HG03108 (cell line): ENCODE data around the gene KIF1B.
"Not testable (repeated sequence)": the region's sequence is repeated elsewhere in the genome, so short reads cannot be mapped to it uniquely, and the experiment has no call there.

Experiments used
- ATAC-seq: cut with Tn5 transposase; IDR thresholded peaks from one replicate; pipeline ENCODE4 v1.9.1; 2021; ENCODE audit warnings: moderate library complexity; ENCODE audit not compliant: unreplicated experiment

The KIF1B gene

GRCh38 chr1:10236405-10237156 is 26.2 kb downstream of the KIF1B start:
- ATAC-seq = no peak

GRCh38 chr1:10237157-10237539 is 26.8 kb downstream of the KIF1B start:
- ATAC-seq = no peak

DNA sequence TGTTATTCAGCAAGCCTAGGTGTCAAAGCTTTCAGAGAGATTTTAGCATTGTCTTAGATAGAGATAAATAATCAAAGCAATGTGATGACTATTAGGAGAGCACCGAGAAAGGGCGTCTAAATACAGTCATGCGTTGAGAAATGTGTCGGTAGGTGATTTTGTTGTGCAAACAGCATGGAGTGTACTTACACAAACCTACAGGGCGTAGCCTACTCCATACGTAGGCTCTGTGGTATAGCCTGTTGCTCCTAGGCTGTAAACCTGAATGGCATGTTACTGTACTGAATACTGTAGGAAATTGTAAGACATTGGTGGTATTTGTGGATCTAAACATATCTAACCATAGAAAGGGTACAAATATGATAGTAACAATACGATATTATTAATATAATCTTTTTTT is 31.8 kb downstream of the KIF1B start:
- no peak for ATAC-seq

DNA sequence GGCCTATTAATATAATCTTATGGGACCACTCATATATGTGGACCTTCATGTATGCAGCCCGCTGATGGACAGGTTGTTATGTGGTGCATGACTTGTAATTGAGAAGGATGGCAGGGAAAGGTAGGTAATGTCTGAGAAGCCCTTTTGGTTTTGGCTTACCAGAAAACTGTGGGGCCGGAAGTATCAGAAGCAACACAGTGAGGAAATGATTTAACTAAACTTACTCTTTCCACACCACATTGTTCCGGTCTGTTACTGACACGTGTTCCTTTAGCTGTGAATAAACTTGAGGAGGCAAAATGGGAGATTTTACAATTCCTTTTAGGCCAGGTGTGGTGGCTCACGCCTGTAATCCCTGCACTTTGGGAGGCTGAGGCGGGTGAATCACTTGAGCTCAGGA is 32.4 kb downstream of the KIF1B start:
- no peak for ATAC-seq

GRCh38 chr1:10245674-10246073 is 35.3 kb downstream of the KIF1B start:
- no peak for ATAC-seq

DNA sequence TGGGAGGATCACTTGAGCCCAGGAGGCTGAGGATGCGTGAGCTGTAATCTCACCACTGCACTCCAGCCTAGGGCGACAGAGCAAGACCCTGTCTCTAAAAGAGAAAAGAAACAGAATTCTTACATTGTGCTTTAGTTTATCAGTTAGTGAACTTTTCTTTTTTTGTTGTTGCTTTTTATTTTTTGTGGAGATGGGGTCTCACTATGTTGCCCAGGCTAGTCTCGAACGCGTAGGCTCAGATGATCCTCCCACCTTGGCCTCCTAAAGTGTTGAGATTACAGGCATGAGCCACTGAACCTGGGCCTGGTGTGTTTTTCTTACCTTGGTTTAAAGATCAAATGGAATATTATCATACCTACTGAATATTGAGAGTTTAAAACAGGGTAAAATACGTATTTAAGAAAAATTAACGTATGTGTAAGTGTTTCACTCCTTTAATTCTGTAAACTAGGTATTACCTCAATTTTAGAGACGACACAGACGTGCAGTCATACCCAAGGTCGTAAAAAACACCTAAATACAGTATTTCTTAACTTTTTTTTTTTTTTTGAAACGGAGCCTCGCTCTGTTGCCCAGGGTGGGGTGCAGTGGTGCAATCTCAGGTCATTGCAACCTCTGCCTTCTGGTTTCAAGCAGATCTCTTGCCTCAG is 39.6 kb downstream of the KIF1B start:
- ATAC-seq = no peak

DNA sequence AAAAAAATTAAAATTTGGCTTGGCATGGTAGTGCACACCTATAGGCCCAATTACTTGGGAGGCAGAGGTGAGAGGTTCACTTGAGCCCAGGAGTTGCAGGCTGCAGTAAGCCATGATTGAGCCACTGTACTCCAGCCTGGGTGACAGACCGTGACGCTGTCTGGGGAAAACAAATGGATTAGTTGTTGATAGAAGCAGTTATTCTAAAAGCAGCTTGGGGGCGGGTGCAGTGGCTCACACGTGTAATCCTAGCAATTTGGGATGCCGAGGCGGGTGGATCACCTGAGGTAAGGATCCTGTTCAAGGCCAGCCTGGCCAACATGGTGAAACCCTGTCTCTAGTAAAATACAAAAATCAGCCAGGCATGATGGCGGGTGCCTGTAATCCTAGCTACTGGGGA is 40.3 kb downstream of the KIF1B start:
- no peak for ATAC-seq

DNA sequence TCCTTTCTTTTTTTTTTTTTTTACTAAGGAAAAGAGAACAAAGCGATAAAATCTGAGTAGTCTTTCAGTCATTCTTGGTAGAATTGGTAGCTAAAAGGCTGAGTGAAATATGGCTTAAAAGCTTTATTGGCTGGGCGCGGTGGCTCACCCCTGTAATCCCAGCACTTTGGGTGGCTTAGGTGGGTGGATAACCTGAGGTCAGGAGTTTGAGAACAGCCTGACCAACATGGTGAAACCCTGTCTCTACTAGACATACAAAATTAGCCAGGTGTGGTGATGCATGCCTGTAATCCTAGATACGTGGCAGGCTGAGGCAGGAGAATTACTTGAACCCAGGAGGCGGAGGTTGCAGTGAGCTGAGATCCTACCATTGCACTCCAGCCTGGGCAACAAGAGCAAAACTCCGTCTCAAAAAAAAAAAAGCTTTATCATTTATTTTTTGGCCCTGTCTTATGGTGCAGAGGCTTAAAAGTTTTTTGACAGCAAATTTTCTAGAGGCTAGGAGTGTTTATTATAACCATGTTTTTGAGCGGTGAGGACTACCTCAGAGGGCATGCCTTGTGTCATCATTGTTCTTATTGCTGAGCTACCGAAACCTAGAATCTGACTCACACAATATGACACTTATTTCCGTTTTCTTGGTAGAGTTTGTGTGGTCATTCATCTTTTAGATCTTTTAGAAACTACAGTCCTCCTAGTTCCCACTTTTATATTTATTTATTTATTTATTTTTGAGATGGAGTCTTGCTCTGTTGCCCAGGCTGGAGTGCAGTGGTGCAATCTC is 41.1 kb downstream of the KIF1B start:
- not testable (repeated sequence) for ATAC-seq

DNA sequence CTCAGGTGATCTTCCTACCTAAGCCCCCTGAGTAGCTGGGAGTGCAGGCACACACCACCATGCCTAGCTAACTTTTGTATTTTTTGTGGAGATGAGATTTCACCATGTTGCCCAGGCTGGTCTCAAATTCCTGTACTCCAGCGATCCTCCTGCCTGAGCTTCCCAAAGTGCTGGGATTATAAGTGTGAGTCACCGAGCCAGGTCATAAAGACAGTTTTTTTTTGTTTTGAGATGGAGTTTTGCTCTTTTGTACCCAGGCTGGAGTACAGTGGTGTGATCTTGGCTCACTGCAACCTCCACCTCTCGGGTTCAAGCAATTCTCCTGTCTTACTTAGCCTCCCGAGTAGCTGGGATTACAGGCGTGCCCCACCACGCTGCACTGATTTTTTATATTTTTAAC is 42.1 kb downstream of the KIF1B start:
- ATAC-seq = no peak

GRCh38 chr1:10253149-10253548 is 42.8 kb downstream of the KIF1B start:
- no peak for ATAC-seq

DNA sequence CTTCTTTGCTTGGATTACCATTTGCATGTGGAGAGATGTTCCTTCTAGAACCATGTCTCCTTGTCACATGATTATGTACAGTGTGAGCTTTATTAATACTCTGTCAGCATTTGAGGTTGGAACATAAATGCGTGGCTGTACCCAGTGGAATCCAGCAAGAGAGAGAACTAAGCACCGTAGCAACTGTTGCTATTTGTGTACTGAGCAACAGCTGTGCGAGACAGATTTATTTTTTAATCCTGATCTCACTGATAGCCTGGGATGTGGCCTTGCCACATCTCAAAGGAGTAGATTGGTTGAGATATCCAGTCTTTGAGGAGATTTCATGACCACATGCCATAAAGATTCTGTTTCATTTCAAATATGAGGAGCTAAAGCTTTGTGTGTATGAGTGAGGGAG is 43.4 kb downstream of the KIF1B start:
- ATAC-seq = no peak

DNA sequence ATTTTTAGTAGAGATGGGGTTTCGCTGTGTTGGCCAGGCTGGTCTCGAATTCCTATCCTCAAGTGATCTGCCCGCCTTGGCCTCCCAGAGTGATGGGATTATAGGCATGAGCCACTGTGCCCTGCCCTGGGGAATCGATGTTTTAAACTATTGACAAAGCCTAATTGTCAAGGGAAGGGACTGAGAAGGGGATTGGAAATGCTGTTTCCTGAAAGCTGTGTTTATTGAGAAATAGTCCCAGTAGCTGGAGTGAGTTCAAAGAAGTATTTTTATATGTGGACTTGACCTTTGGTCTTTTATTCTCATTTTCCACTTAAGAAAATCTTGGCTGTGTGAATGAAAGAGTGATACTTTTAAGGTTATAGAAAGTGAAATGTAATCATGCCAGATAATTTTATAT is 47.5 kb downstream of the KIF1B start:
- ATAC-seq = no peak

GRCh38 chr1:10259547-10259946 is 49.2 kb downstream of the KIF1B start:
- ATAC-seq = not testable (repeated sequence)

- ATAC-seq = no peak
These were observed 53.2 kb downstream of the KIF1B start for GRCh38 chr1:10263450-10264082.

GRCh38 chr1:10265027-10265426 is 54.7 kb downstream of the KIF1B start:
- no peak for ATAC-seq

DNA sequence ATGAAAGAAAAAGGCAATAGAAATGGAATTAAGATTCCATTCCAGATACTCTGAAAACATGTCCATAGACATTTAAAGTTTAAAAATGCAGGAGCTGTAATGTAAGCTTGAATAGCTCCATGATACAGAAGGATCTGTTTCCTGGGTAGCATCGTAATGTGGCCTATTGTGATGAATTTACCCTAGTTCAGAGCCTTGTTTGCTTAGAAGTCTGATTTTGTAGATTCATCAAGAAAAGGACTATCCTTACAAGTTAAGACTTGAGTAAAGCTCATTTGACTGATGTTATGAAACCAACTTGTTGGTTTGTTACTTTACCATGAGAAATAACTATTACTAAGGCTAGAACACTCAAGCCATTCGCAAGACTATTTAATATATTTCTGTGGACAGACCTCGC is 55.5 kb downstream of the KIF1B start:
- ATAC-seq = no peak

GRCh38 chr1:10267319-10267718 is 56.9 kb downstream of the KIF1B start:
- ATAC-seq = no peak

DNA sequence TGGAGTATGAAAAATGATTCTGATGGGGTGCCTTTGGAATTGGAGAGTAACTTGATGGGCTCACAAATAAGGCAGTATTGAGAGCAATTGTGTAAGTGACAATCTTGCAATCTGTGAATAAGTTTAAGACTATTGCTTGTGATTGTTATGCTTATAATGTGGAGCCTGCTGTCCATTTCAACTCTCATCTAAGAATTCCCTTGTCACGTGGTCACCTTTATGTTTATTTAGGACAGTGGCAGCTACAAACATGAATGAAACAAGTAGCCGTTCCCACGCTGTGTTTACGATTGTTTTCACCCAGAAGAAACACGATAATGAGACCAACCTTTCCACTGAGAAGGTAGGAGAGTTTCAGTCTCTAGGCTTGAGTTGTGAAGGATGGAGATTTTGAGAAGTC is 57.6 kb downstream of the KIF1B start:
- ATAC-seq = no peak

- no peak for ATAC-seq
These were observed 60.7 kb downstream of the KIF1B start for GRCh38 chr1:10271090-10271489.

DNA sequence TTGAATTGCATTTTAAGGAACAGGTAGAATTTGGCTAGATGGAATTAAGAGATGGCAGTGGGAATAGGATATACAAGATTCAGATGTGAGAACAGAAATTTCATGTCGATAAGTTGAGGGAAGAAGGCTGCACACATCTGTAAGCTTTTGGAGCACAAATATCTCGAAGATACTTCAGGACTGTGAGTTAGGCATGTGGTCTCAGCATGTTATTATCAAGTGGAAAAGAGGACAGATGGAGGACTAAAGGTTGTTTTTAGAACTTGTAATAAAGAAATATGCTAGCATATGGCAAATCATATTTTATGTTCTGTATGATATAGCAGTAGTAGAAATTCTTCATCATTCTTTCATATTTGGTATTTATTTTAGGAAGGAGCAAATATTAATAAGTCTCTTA is 61.5 kb downstream of the KIF1B start:
- no peak for ATAC-seq

GRCh38 chr1:10272274-10272673 is 61.9 kb downstream of the KIF1B start:
- ATAC-seq = no peak

DNA sequence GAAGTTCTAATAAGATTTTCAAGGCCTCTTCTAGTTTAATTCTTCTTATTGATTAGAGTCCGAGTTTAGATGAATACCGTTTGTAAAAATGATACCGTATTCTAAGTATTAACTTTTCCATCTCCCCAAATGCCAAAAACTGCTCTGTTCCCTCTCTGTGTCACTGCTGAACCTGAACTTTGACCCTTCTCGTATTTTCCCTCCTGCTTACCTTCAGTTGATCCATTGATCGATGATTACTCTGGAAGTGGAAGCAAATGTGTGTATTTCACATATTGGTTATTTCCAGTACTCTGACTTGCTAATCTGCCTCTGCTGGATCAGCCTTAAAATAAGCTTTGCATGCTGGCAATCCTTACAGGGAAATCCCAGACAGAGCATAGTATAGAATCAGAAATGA is 68.5 kb downstream of the KIF1B start:
- ATAC-seq = no peak
